Body of pancreas (tissue), 4 donors: Measurements from ENCODE around the gene CTF1.

ENCODE experiments used
- POLR2A ChIP-seq, 3 donors: fragments of 450-650 bp; IDR thresholded peaks; one replicate each; pipeline ENCODE4 v1.6.1; 2016; ENCODE audit warnings: antibody characterized with exemption in 3 of 3, mild to moderate bottlenecking in 2 of 3
- TF ChIP-seq, protein P1 (sequence below), 7 experiments: fragments of 450-650 bp in 4 of 7; fragments of 200-600 bp in 3 of 7; sonication (generic) in 3 of 7; IDR thresholded peaks; one replicate each; pipeline ENCODE4 v1.5.1; 2016 to 2019; ENCODE audit warnings: antibody characterized with exemption in 7 of 7

DNA sequence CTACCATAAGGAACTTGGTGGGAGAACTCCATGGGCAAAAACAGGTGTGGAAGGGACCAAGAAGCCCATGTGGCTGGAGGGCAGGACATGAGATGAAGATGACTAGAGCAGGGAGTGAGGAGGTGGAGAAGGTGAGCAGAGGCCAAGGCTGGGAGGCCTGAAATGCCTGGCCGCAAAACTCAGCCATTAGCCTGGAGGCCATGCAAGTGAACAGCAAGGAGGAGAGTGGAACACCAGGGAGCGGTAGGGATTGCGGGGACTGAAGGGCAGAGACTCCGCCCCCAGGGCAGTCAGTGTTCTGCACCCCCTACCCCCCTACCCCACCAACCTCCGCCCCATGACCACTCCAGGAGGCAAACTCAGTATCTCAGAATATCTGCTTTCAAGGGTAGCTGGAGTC is 19.5 kb upstream of the CTF1 start:
- TF ChIP-seq, protein P1, sequence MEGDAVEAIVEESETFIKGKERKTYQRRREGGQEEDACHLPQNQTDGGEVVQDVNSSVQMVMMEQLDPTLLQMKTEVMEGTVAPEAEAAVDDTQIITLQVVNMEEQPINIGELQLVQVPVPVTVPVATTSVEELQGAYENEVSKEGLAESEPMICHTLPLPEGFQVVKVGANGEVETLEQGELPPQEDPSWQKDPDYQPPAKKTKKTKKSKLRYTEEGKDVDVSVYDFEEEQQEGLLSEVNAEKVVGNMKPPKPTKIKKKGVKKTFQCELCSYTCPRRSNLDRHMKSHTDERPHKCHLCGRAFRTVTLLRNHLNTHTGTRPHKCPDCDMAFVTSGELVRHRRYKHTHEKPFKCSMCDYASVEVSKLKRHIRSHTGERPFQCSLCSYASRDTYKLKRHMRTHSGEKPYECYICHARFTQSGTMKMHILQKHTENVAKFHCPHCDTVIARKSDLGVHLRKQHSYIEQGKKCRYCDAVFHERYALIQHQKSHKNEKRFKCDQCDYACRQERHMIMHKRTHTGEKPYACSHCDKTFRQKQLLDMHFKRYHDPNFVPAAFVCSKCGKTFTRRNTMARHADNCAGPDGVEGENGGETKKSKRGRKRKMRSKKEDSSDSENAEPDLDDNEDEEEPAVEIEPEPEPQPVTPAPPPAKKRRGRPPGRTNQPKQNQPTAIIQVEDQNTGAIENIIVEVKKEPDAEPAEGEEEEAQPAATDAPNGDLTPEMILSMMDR (IDR thresholded peaks at IDR 0.05) = no peak
- TF ChIP-seq POLR2A (IDR thresholded peaks at IDR 0.05) = no peak
